K562 (cell line): ENCODE data around the gene CTNNA3. TPM values are rescaled to one million over a fixed set of nuclear protein-coding genes. Genes with fewer than 3 reads are reported as not detected.

ENCODE experiments used
- ATAC-seq: fragments of 200-7000 bp; cut with Tn5 transposase; 3 replicates; pipeline ENCODE4 v1.9.1; 2020; ENCODE audit warnings: moderate library complexity
- BruUV-seq: library from RNA; stranded (reverse); fragments of 400-500 nt; replicated peaks from 2 replicates; lab custom pipeline; 2021; lab: Mats Ljungman, UMichigan
- CTCF ChIA-PET: fragments of 300-600 bp; formaldehyde crosslinking; extraction: SDS; loops from one replicate; lab custom pipeline; 2021; ENCODE audit warnings: low intra/inter-chr PET ratio; lab: Yijun Ruan, JAX
- POLR2A ChIA-PET: fragments of 300-600, 350-650 bp; sonication (Branson Sonifier 250); formaldehyde crosslinking; extraction: SDS; loops from one replicate; lab custom pipeline; 2021; ENCODE audit warnings: antibody characterized with exemption, inconsistent platforms; lab: Yijun Ruan, JAX
- DNase-seq, 4 experiments: peaks; one replicate each; pipeline versions ENCODE4 v3.0.0 to v3.0.0-alpha.2; 2011 to 2018; ENCODE audit warnings: low spot score in 3 of 4, mixed read lengths in 3 of 4; ENCODE audit errors: extremely low read depth in 1 of 4
- FAIRE-seq: peaks from 2 replicates; lab custom pipeline; 2011; peaks lifted over from hg19 to GRCh38; lab: Jason Lieb, UNC
- H2AFZ ChIP-seq: 2 replicates; pipeline ENCODE4 v1.6.0; 2011; ENCODE audit warnings: low read depth, low read length, control low read depth, inconsistent platforms
- H3K27ac ChIP-seq: fragments of 200-600 bp; 3 replicates; pipeline ENCODE4 v1.8.0; 2011; ENCODE audit warnings: low read depth, mild to moderate bottlenecking, control low read depth, inconsistent platforms, low read length, moderate library complexity, mixed read lengths; ENCODE audit errors: extremely low read depth
- H3K27me3 ChIP-seq, 2 experiments: fragments of 300-600 bp in 1 of 2; 2 replicates in 1 of 2; 3 replicates in 1 of 2; pipeline versions ENCODE4 v1.6.0 to v1.8.0; 2011; ENCODE audit warnings: inconsistent platforms in 2 of 2, low read length in 2 of 2, mild to moderate bottlenecking in 1 of 2, mixed read lengths in 1 of 2, moderate library complexity in 1 of 2; ENCODE audit not compliant: control insufficient read depth in 2 of 2, insufficient read depth in 2 of 2
- H3K36me3 ChIP-seq: fragments of 300-600 bp; 3 replicates; pipeline ENCODE4 v1.8.0; 2011; ENCODE audit warnings: mild to moderate bottlenecking, low read length, inconsistent platforms; ENCODE audit not compliant: control insufficient read depth, insufficient read depth
- H3K4me1 ChIP-seq, 2 experiments: fragments of 200-600 bp in 1 of 2; replicated peaks in 1 of 2; 2 replicates in 1 of 2; 3 replicates in 1 of 2; pipeline versions ENCODE4 v1.5.1 to v1.8.0; 2011; ENCODE audit warnings: inconsistent platforms in 2 of 2, low read length in 2 of 2, mild to moderate bottlenecking in 1 of 2, mixed read lengths in 1 of 2, moderate library complexity in 1 of 2; ENCODE audit not compliant: control insufficient read depth in 2 of 2, insufficient read depth in 2 of 2
- H3K4me2 ChIP-seq: 2 replicates; pipeline ENCODE4 v1.6.1; 2011; ENCODE audit warnings: low read length, control low read depth, inconsistent platforms, mixed read lengths; ENCODE audit not compliant: insufficient read depth
- H3K4me3 ChIP-seq: fragments of 200-600 bp; sonication (generic), shearing (Covaris generic); 2 replicates; pipeline ENCODE4 v1.5.1; 2016; ENCODE audit warnings: control low read depth, inconsistent platforms
- H3K79me2 ChIP-seq: fragments of 200-600 bp; 3 replicates; pipeline ENCODE4 v1.8.0; 2011; ENCODE audit warnings: low read length, inconsistent platforms; ENCODE audit not compliant: control insufficient read depth, insufficient read depth
- H3K9ac ChIP-seq, 2 experiments: 2 replicates each; pipeline versions ENCODE4 v1.6.0 to v1.6.1; 2011; ENCODE audit warnings: low read depth in 2 of 2, low read length in 2 of 2, control low read depth in 1 of 2, inconsistent platforms in 1 of 2, mild to moderate bottlenecking in 1 of 2, mixed read lengths in 1 of 2; ENCODE audit not compliant: insufficient read depth in 1 of 2
- H3K9me1 ChIP-seq: one replicate; pipeline ENCODE4 v1.6.0; 2011; ENCODE audit warnings: inconsistent platforms, mild to moderate bottlenecking, low read length, moderate library complexity; ENCODE audit not compliant: control insufficient read depth, insufficient read depth
- H3K9me3 ChIP-seq: replicated peaks from 2 replicates; pipeline ENCODE4 v1.5.1; 2011; ENCODE audit warnings: low read depth, low read length, inconsistent platforms; ENCODE audit not compliant: control insufficient read depth, insufficient read depth
- H4K20me1 ChIP-seq: replicated peaks from 2 replicates; pipeline ENCODE4 v1.6.1; 2011; ENCODE audit warnings: low read length, inconsistent platforms, mixed read lengths; ENCODE audit not compliant: control insufficient read depth, insufficient read depth
- ATF3 ChIP-seq, 2 experiments: fragments of 450-650 bp in 1 of 2; sonication (generic) in 1 of 2; formaldehyde crosslinking in 1 of 2; IDR thresholded peaks in 1 of 2; conservative IDR thresholded peaks in 1 of 2; 2 replicates each; pipeline versions ENCODE4 v1.6.1 to v1.8.1; 2016 to 2023; ENCODE audit warnings: mild to moderate bottlenecking in 2 of 2, moderate library complexity in 2 of 2, inconsistent platforms in 1 of 2, missing genetic modification reagents in 1 of 2
- ATF7 ChIP-seq: fragments of 450-650 bp; IDR thresholded peaks from 2 replicates; pipeline ENCODE4 v1.7.1; 2014; ENCODE audit warnings: mild to moderate bottlenecking, moderate library complexity
- HNRNPUL1 ChIP-seq: fragments of 200-400 bp; formaldehyde crosslinking; IDR thresholded peaks from 2 replicates; pipeline ENCODE4 v1.6.1; 2017; ENCODE audit warnings: low read length
- NELFE ChIP-seq: IDR thresholded peaks from 2 replicates; pipeline ENCODE4 v1.6.1; 2011; ENCODE audit warnings: mild to moderate bottlenecking; ENCODE audit not compliant: insufficient read depth, insufficient read length
- RNF2 ChIP-seq: sonication (generic); IDR thresholded peaks from 2 replicates; pipeline ENCODE4 v1.6.1; 2016
- SMARCA5 ChIP-seq: fragments of 450-650 bp; IDR thresholded peaks from 2 replicates; pipeline ENCODE4 v1.6.1; 2016
- ZNF354B ChIP-seq: fragments of 250-450 bp; sonication (Bioruptor Pico); IDR thresholded peaks from 2 replicates; pipeline ENCODE4 v1.4.0; 2020
- ZNF57 ChIP-seq: fragments of 450-650 bp; formaldehyde crosslinking; IDR thresholded peaks from 2 replicates; pipeline ENCODE4 v1.4.0; 2020; ENCODE audit warnings: mild to moderate bottlenecking, moderate library complexity
- WGBS: fragments of 100-300 bp; shearing (Covaris generic); methylation state at CpG from one replicate; pipeline ENCODE4 v1.1.6; 2016; ENCODE audit warnings: low coverage, mixed read lengths; ENCODE audit not compliant: insufficient coverage; ENCODE audit errors: missing lambda C conversion rate; 5-methylcytosine and 5-hydroxymethylcytosine counted together
- in situ Hi-C: fragments of 300-500 bp; cut with MboI; formaldehyde crosslinking; loops from 4 replicates; pipeline ENCODE4 v1.15.0; 2018; ENCODE audit warnings: inconsistent platforms, mixed read lengths
- intact Hi-C: fragments of 100-400 bp; cut with micrococcal nuclease; formaldehyde crosslinking; loops from 2 replicates; pipeline ENCODE4 v1.14.2; 2022
- polyA plus RNA-seq, 8 experiments: library from polyadenylated mRNA; depleted of rRNA in 4 of 8; stranded (reverse) in 5 of 8; unstranded in 3 of 8; fragments of >200 nt; fragmentation: Nextera tagmentation in 2 of 8; fragmentation: Illumina TruSeq in 1 of 8; extraction: Ambion mirVana in 2 of 8; extraction: Trizol in 1 of 8; gene quantifications; 2 replicates each; pipeline versions ENCODE4 v1.2.1 to v1.2.3, GENCODE V29; 2011 to 2014; ENCODE audit warnings: inconsistent platforms in 1 of 8, missing spikeins in 1 of 8
- total RNA-seq, 7 experiments: library from RNA; depleted of rRNA in 6 of 7; stranded (reverse); fragments of >200 nt in 6 of 7; fragmentation: Illumina TruSeq in 2 of 7; extraction: Trizol in 2 of 7; gene quantifications; 2 replicates each; pipeline versions ENCODE4 v1.2.1 to v1.2.3, GENCODE V29; 2011 to 2021; ENCODE audit warnings: low replicate concordance in 1 of 7

CTNNA3 gene
- total and polyA plus RNA-seq, 9 of the 15 experiments (the other 6 are each of a cell fraction or from before 2014, with no cell fraction given): 0.04 TPM; not detected in 8

DNA sequence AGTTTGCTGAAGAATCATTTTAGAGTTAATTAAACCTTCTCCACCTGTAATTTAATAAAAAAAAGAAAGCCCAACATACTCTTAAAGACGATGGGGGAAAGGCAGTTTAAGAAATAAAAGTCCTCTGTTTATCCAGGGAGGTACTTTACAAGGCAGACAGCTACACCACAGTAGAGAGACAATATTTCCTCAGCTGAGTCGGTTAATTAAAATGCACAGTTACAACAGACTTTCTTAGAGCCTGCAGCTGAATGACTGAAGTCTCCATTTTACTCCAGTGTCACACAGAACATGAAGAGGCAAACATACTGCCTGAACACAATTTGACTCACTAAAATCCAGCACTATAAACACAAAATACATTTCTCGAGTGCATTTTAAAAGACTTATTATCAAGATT lies 755.0 kb downstream of the CTNNA3 start:
- no peaks in the 10 kb centered on the region for H3K9me1 ChIP-seq
- H3K27me3 ChIP-seq: no peaks in the 10 kb centered on the region
- H3K36me3 ChIP-seq: no peaks in the 10 kb centered on the region
- TF ChIP-seq ZNF354B (CRISPR knock-in tag) (no peak), ATF3 (IDR thresholded peaks at IDR 0.05) (no peak), ATF3 (CRISPR knock-in tag; conservative IDR thresholded peaks at IDR 0.05) (no peak), HNRNPUL1 (no peak), ATF7 (no peak), RNF2 (no peak), SMARCA5 (no peak), NELFE (no peak), ZNF57 (no peak)
- H4K20me1 ChIP-seq: no peaks in the 10 kb centered on the region
- no peaks in the 10 kb centered on the region for H3K79me2 ChIP-seq
- no peak overlapping the region for H3K9ac ChIP-seq
- FAIRE-seq (no peak), ATAC-seq (no peak), DNase-seq (no peak)
- 1% methylated on average over 3 of the region's 3 CpGs for WGBS
- BruUV-seq: no TSS peak
- CTCF ChIA-PET: no interaction called here
- H3K4me1 ChIP-seq: no peaks in the 10 kb centered on the region
- no peak overlapping the region for H3K27ac ChIP-seq
- H2AFZ ChIP-seq: no peak overlapping the region
- POLR2A ChIA-PET: no interaction called here
- no peak overlapping the region for H3K4me3 ChIP-seq
- intact Hi-C loops (no loop called here), in situ Hi-C loops (no loop called here)
- no peak overlapping the region for H3K4me2 ChIP-seq
- H3K9me3 ChIP-seq: no peaks in the 10 kb centered on the region
